Spinal cord (tissue), 10 donors: ENCODE data around the gene PSTPIP2. TPM values are rescaled to one million over a fixed set of nuclear protein-coding genes. Genes with fewer than 3 reads are reported as not detected.
"Not testable (repeated sequence)": the region's sequence is repeated elsewhere in the genome, so short reads cannot be mapped to it uniquely, and the experiment has no call there.

Experiments
- DNase-seq, 6 donors: peaks; one replicate each; pipeline versions ENCODE4 v3.0.0 to v3.0.0-alpha.2; 2013 to 2015; ENCODE audit warnings: low spot score in 6 of 6, low read depth in 4 of 6
- H3K27ac ChIP-seq: one replicate; pipeline ENCODE4 v1.5.1; 2013; ENCODE audit warnings: low read depth, low read length, control low read depth
- H3K27me3 ChIP-seq: one replicate; pipeline ENCODE4 v1.6.1; 2013; ENCODE audit warnings: low read length; ENCODE audit not compliant: control insufficient read depth, insufficient read depth
- H3K36me3 ChIP-seq: one replicate; pipeline ENCODE4 v1.6.1; 2013; ENCODE audit warnings: low read length; ENCODE audit not compliant: control insufficient read depth, insufficient read depth
- H3K4me1 ChIP-seq: one replicate; pipeline ENCODE4 v1.6.1; 2013; ENCODE audit warnings: low read length; ENCODE audit not compliant: control insufficient read depth, insufficient read depth
- H3K4me3 ChIP-seq: one replicate; pipeline ENCODE4 v1.5.1; 2013; ENCODE audit warnings: low read depth, low read length, control low read depth
- H3K9me3 ChIP-seq: one replicate; pipeline ENCODE4 v1.6.1; 2013; ENCODE audit warnings: low read length; ENCODE audit not compliant: control insufficient read depth, insufficient read depth
- WGBS: methylation state at CpG from one replicate; pipeline ENCODE4 v1.1.5; 2013; ENCODE audit warnings: missing lambda C conversion rate; ENCODE audit not compliant: insufficient coverage; 5-methylcytosine and 5-hydroxymethylcytosine counted together
- polyA plus RNA-seq, 2 donors: library from polyadenylated mRNA; unstranded; fragments of 120-200 nt; gene quantifications; one replicate each; pipeline ENCODE4 v1.2.1, GENCODE V29; 2013; ENCODE audit not compliant: insufficient read length in 2 of 2
- total RNA-seq, 2 donors: library from RNA; depleted of rRNA in 1 of 2; stranded (reverse); fragments of 120-200 nt in 1 of 2; fragments of >200 nt in 1 of 2; gene quantifications; one replicate each; pipeline versions ENCODE4 v1.2.3 to v1.2.4, GENCODE V29; 2013 to 2014
- donor health status: healthy.

The PSTPIP2 gene
- total and polyA plus RNA-seq, 4 donors, result 2.2 to 8.8 (median 4.3) TPM

DNA sequence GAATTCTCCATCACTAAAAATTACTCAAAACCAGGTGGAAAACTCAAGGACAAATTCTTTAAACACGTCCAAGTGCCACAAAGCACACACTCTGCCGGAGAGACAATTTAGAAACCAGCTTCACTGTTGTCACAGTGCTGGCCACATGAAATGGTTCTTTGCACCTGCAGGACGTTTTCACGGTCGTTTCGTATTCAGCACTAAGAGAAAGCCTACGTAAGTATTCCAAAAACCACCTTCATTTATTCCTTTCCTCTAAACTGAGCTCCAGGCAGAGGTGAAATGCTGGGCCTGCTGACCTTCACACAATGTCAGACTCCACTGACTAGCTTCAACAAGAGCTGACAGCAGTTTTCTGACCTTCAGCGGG lies 25.4 kb upstream of the PSTPIP2 start:
- Histone ChIP-seq H3K4me1 (peaks cover 29% of the 10 kb centered on the region), H3K27ac (peak overlapping the region; percentile 93), H3K27me3 (no peaks in the 10 kb centered on the region), H3K36me3 (peaks cover 26% of the 10 kb centered on the region), H3K4me3 (peak overlapping the region; percentile 95), H3K9me3 (no peaks in the 10 kb centered on the region)
- 0% methylated on average over 8 of the region's 8 CpGs for WGBS
- no peak for DNase-seq

GRCh38 chr18:46096651-46097300 lies 24.7 kb upstream of the PSTPIP2 start:
- WGBS, result 37% methylated on average over 9 of the region's 22 CpGs
- Histone ChIP-seq H3K27me3 (no peaks in the 10 kb centered on the region), H3K4me1 (peaks cover 29% of the 10 kb centered on the region)

DNA sequence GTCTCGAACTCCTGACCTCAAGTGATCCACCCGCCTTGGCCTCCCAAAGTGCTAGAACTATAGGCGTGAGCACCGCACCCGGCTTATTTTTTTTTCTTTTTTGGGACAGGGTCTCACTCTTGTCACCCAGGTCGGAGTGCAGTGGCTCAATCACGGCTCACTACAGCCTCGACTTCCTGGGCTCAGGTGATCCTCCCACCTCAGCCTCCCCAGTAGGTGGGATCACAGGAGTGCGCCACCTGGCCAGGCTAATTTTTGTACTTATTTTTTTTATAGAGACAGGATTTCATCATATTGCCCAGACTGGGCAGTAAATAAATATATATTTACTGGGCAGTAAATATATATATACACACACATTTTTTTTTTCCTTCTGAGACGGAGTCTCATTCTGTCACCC lies 23.5 kb upstream of the PSTPIP2 start:
- no peak for DNase-seq
- Histone ChIP-seq H3K4me3 (no peak overlapping the region), H3K36me3 (peaks cover 30% of the 10 kb centered on the region), H3K9me3 (no peaks in the 10 kb centered on the region), H3K27ac (no peak overlapping the region), H3K4me1 (peaks cover 29% of the 10 kb centered on the region), H3K27me3 (no peaks in the 10 kb centered on the region)
- 96% methylated on average over 6 of the region's 10 CpGs for WGBS

More at GRCh38 chr18:46096651-46097300, 24.7 kb upstream of the PSTPIP2 start:
- peak overlapping the region; percentile 95 for H3K4me3 ChIP-seq
- peaks cover 30% of the 10 kb centered on the region for H3K36me3 ChIP-seq
- H3K27ac ChIP-seq, result peak overlapping the region; percentile 29
- no peaks in the 10 kb centered on the region for H3K9me3 ChIP-seq
- DNase-seq, result peak in 2 of 6 donors; percentile 23 to 24

DNA sequence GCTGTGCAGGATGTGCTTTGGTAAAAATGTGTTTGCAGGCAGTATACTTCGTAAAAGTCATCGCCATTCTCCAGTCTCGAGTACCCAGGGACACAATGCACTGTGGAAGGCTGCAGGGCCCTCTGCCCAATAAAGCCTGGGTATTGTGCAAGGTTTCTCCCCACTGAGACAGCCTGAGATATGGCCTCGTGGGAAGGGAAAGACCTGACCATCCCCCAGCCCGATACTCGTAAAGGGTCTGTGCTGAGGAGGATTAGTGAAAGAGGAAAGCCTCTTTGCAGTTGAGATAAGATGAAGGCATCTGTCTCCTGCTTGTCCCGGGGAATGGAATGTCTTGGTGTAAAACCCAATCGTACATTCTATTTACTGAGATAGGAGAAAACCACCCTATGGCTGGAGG lies 16.4 kb upstream of the PSTPIP2 start:
- peaks cover 65% of the 10 kb centered on the region for H3K36me3 ChIP-seq
- not testable (repeated sequence) for H3K27ac ChIP-seq, H3K27me3 ChIP-seq, H3K4me1 ChIP-seq, H3K9me3 ChIP-seq, DNase-seq, H3K4me3 ChIP-seq
- 74% methylated on average over 4 of the region's 8 CpGs for WGBS

DNA sequence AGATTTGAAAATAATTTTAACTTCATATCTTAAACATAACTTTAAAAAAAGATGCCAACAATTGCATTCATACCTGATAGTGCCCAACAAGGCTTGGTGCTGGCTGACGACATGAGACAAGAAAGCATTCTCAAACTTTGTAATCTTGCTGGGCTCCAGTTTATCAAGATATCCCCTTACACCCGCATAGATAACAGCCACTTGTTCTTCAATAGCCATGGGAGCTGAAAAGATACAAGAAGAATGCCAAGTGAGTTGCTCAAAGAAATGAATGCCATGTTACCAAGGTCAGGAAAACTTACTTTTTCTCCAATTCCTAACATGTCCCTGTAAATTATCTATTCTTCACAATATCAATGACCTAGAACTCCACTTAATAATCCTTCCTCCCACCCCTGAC lies 12.4 kb upstream of the PSTPIP2 start:
- Histone ChIP-seq H3K27me3 (no peaks in the 10 kb centered on the region), H3K27ac (no peak overlapping the region), H3K4me3 (no peak overlapping the region), H3K36me3 (peaks cover 73% of the 10 kb centered on the region), H3K4me1 (no peaks in the 10 kb centered on the region), H3K9me3 (no peaks in the 10 kb centered on the region)
- 100% methylated on average over 1 of the region's 2 CpGs for WGBS
- DNase-seq, result no peak

- Histone ChIP-seq H3K27me3 (no peaks in the 10 kb centered on the region), H3K4me3 (no peak overlapping the region), H3K36me3 (peaks cover 50% of the 10 kb centered on the region), H3K27ac (no peak overlapping the region), H3K9me3 (no peaks in the 10 kb centered on the region), H3K4me1 (no peaks in the 10 kb centered on the region)
- no peak for DNase-seq
- WGBS, result no CpG with 5 or more reads among the region's 1 CpG
Measured at GRCh38 chr18:46080156-46080555, 8.1 kb upstream of the PSTPIP2 start.

DNA sequence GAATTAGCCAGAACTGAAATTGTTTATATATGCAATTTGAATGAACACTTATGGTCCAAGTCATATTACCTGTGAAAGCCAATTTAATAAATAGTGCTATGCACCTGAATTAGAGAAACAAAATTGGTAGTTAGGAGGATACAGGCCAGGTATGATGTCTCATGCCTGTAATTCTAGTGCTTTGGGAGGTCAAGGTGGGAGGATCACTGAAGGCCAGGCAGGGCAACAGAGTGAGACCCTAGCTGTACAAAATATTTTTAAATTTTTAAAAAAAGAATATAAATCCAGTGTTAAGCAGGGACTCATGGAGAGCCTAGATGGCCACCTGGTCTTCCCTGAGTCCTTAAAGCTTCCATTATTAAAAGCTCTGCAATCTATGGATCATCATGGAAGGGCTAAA lies 7.3 kb upstream of the PSTPIP2 start:
- no peak for DNase-seq
- peaks cover 45% of the 10 kb centered on the region for H3K36me3 ChIP-seq
- H3K27me3 ChIP-seq, result no peaks in the 10 kb centered on the region
- H3K4me1 ChIP-seq, result no peaks in the 10 kb centered on the region
- H3K27ac ChIP-seq, result no peak overlapping the region
- H3K9me3 ChIP-seq, result no peaks in the 10 kb centered on the region
- no peak overlapping the region for H3K4me3 ChIP-seq

- H3K27me3 ChIP-seq, result peaks cover 6% of the 10 kb centered on the region
- DNase-seq, result peak; percentile 47 to 93 (median 65)
- H3K4me3 ChIP-seq, result no peak overlapping the region
- H3K27ac ChIP-seq, result no peak overlapping the region
- peaks cover 9% of the 10 kb centered on the region for H3K36me3 ChIP-seq
- H3K4me1 ChIP-seq, result peaks cover 21% of the 10 kb centered on the region
- WGBS, result 42% methylated on average over 2 of the region's 9 CpGs
- H3K9me3 ChIP-seq, result no peaks in the 10 kb centered on the region
Measured at GRCh38 chr18:46073474-46074331, 1.6 kb upstream of the PSTPIP2 start.

GRCh38 chr18:46072959-46073358 lies 899 bp upstream of the PSTPIP2 start:
- no peak overlapping the region for H3K4me3 ChIP-seq
- peaks cover 21% of the 10 kb centered on the region for H3K4me1 ChIP-seq
- H3K9me3 ChIP-seq, result no peaks in the 10 kb centered on the region
- peaks cover 6% of the 10 kb centered on the region for H3K36me3 ChIP-seq
- 100% methylated on average over 3 of the region's 3 CpGs for WGBS
- H3K27ac ChIP-seq, result no peak overlapping the region
- peaks cover 6% of the 10 kb centered on the region for H3K27me3 ChIP-seq
- DNase-seq, result no peak
